HCT116 (cell line): ENCODE measurements around the gene FAIM2. TPM values are rescaled to one million over a fixed set of nuclear protein-coding genes. Genes with fewer than 3 reads are reported as not detected.

Experiments
- ATAC-seq: fragments of 200-7000 bp; cut with Tn5 transposase; 2 replicates; pipeline ENCODE4 v1.9.1; 2020; ENCODE audit warnings: mild to moderate bottlenecking, moderate library complexity
- BruUV-seq: library from RNA; stranded (reverse); fragments of 400-500 nt; replicated peaks from 2 replicates; lab custom pipeline; 2021; lab: Mats Ljungman, UMichigan
- CTCF ChIA-PET: fragments of 300-600 bp; sonication (Branson Sonifier 250); formaldehyde crosslinking; loops from one replicate; lab custom pipeline; 2021; ENCODE audit warnings: antibody characterized with exemption; lab: Charles Lee
- POLR2A ChIA-PET: fragments of 300-600, 350-600 bp; sonication (Branson Sonifier 250); formaldehyde crosslinking; loops from one replicate; lab custom pipeline; 2021; ENCODE audit warnings: antibody characterized with exemption; lab: Charles Lee
- RAD21 ChIA-PET, 2 experiments: fragments of 300-600 bp; sonication (Branson Sonifier 250); formaldehyde crosslinking; loops; one replicate each; lab custom pipeline; 2023; ENCODE audit warnings: low total read pairs in 2 of 2; ENCODE audit not compliant: uncharacterized antibody in 2 of 2, unreplicated experiment in 2 of 2, low non-redundant PET in 1 of 2; lab: Charles Lee
- DNase-seq: peaks from one replicate; pipeline ENCODE4 v3.0.0-alpha.2; 2010; ENCODE audit warnings: low read depth, low spot score
- H2AFZ ChIP-seq: fragments of 200-600 bp; shearing (Covaris generic), sonication (generic); 2 replicates; pipeline ENCODE4 v1.6.1; 2017; ENCODE audit warnings: low read depth, mixed run types, mixed read lengths, antibody characterized with exemption, low read length; ENCODE audit not compliant: poor library complexity, severe bottlenecking
- H3K27ac ChIP-seq: 2 replicates; pipeline ENCODE4 v1.5.1; 2012; ENCODE audit warnings: low read depth, low read length
- H3K27me3 ChIP-seq: fragments of 200-600 bp; sonication (generic); 2 replicates; pipeline ENCODE4 v1.6.1; 2016; ENCODE audit warnings: mixed run types, low read length, mixed read lengths; ENCODE audit not compliant: insufficient read depth
- H3K36me3 ChIP-seq, 2 experiments: fragments of 200-500 bp in 1 of 2; fragments of 200-600 bp in 1 of 2; sonication (Bioruptor generic) in 1 of 2; sonication (generic) in 1 of 2; 2 replicates each; pipeline versions ENCODE4 v1.5.1 to v1.6.1; 2014 to 2016; ENCODE audit warnings: low read length in 2 of 2, inconsistent platforms in 1 of 2, mixed read lengths in 1 of 2, mixed run types in 1 of 2; ENCODE audit not compliant: insufficient read depth in 2 of 2, control insufficient read depth in 1 of 2
- H3K4me1 ChIP-seq, 2 experiments: fragments of 200-600 bp in 1 of 2; sonication (generic) in 1 of 2; 2 replicates each; pipeline versions ENCODE4 v1.5.1 to v1.6.1; 2012 to 2017; ENCODE audit warnings: low read length in 2 of 2, inconsistent platforms in 1 of 2, mild to moderate bottlenecking in 1 of 2, mixed read lengths in 1 of 2, mixed run types in 1 of 2, moderate library complexity in 1 of 2; ENCODE audit not compliant: insufficient read depth in 2 of 2, control insufficient read depth in 1 of 2
- H3K4me2 ChIP-seq: fragments of 200-600 bp; sonication (generic); 2 replicates; pipeline ENCODE4 v1.6.1; 2017; ENCODE audit warnings: mixed run types, low read length, mixed read lengths
- H3K4me3 ChIP-seq, 2 experiments: fragments of 200-600 bp in 1 of 2; sonication (generic) in 1 of 2; replicated peaks in 1 of 2; 2 replicates each; pipeline ENCODE4 v1.5.1; 2011 to 2016; ENCODE audit warnings: low read length in 2 of 2, control low read depth in 1 of 2, low read depth in 1 of 2, mild to moderate bottlenecking in 1 of 2, mixed read lengths in 1 of 2, mixed run types in 1 of 2
- H3K79me2 ChIP-seq: fragments of 200-600 bp; sonication (generic); 2 replicates; pipeline ENCODE4 v1.6.1; 2017; ENCODE audit warnings: mild to moderate bottlenecking, mixed run types, low read length, moderate library complexity, mixed read lengths; ENCODE audit not compliant: insufficient read depth
- H3K9ac ChIP-seq: fragments of 200-600 bp; sonication (generic); 2 replicates; pipeline ENCODE4 v1.6.1; 2016; ENCODE audit warnings: low read length, mixed read lengths
- H3K9me2 ChIP-seq: fragments of 200-600 bp; sonication (generic), shearing (Covaris generic); 2 replicates; pipeline ENCODE4 v1.6.1; 2017; ENCODE audit warnings: mixed run types, mild to moderate bottlenecking, moderate library complexity; ENCODE audit not compliant: insufficient read depth
- H3K9me3 ChIP-seq, 2 experiments: fragments of 200-500 bp in 1 of 2; fragments of 200-600 bp in 1 of 2; sonication (Bioruptor generic) in 1 of 2; sonication (generic) in 1 of 2; 2 replicates each; pipeline ENCODE4 v1.6.1; 2014 to 2017; ENCODE audit warnings: low read length in 2 of 2, mixed read lengths in 2 of 2, inconsistent platforms in 1 of 2, low read depth in 1 of 2, mild to moderate bottlenecking in 1 of 2, mixed run types in 1 of 2, moderate library complexity in 1 of 2; ENCODE audit not compliant: control insufficient read depth in 1 of 2, insufficient read depth in 1 of 2
- H4K20me1 ChIP-seq: fragments of 200-600 bp; sonication (generic), shearing (Covaris generic); 2 replicates; pipeline ENCODE4 v1.6.1; 2017; ENCODE audit warnings: mixed run types, mild to moderate bottlenecking, moderate library complexity; ENCODE audit not compliant: insufficient read depth
- CEBPB ChIP-seq: IDR thresholded peaks from 2 replicates; pipeline ENCODE4 v1.6.1; 2012; ENCODE audit warnings: low read depth
- EGR1 ChIP-seq: IDR thresholded peaks from 2 replicates; pipeline ENCODE4 v1.6.1; 2012; ENCODE audit warnings: low read depth
- ELF1 ChIP-seq: IDR thresholded peaks from 2 replicates; pipeline ENCODE4 v1.6.1; 2012; ENCODE audit warnings: low read depth, borderline replicate concordance
- FOSL1 ChIP-seq: IDR thresholded peaks from 2 replicates; pipeline ENCODE4 v1.6.1; 2012; ENCODE audit warnings: low read depth
- JUND ChIP-seq: IDR thresholded peaks from 2 replicates; pipeline ENCODE4 v1.6.1; 2012
- POLR2A ChIP-seq: IDR thresholded peaks from 2 replicates; pipeline ENCODE4 v1.7.0; 2011; ENCODE audit warnings: borderline replicate concordance; ENCODE audit not compliant: insufficient read depth, insufficient read length; ENCODE audit errors: extremely low read depth
- POLR2AphosphoS5 ChIP-seq: IDR thresholded peaks from 2 replicates; pipeline ENCODE4 v1.6.1; 2011; ENCODE audit warnings: mild to moderate bottlenecking, low read depth, low read length, moderate library complexity
- RAD21 ChIP-seq: IDR thresholded peaks from 2 replicates; pipeline ENCODE4 v1.6.1; 2012; ENCODE audit warnings: low read depth, mild to moderate bottlenecking
- SIN3A ChIP-seq: IDR thresholded peaks from 2 replicates; pipeline ENCODE4 v1.6.1; 2012; ENCODE audit warnings: low read depth
- SP1 ChIP-seq: IDR thresholded peaks from 2 replicates; pipeline ENCODE4 v1.6.1; 2012; ENCODE audit warnings: low read depth
- SRF ChIP-seq: IDR thresholded peaks from 2 replicates; pipeline ENCODE4 v1.6.1; 2012; ENCODE audit warnings: low read depth
- TCF7L2 ChIP-seq: IDR thresholded peaks from 2 replicates; pipeline ENCODE4 v1.7.0; 2011; ENCODE audit warnings: borderline replicate concordance, inconsistent platforms; ENCODE audit not compliant: insufficient read depth, insufficient read length; ENCODE audit errors: extremely low read depth
- YY1 ChIP-seq: IDR thresholded peaks from 2 replicates; pipeline ENCODE4 v1.6.1; 2011; ENCODE audit warnings: low read length, low read depth, moderate library complexity, mild to moderate bottlenecking; ENCODE audit not compliant: insufficient replicate concordance; ENCODE audit errors: extremely low read depth
- ZFX ChIP-seq: fragments of 450-650 bp; IDR thresholded peaks from 2 replicates; pipeline ENCODE4 v1.6.1; 2017
- ZNF274 ChIP-seq: fragments of 200-500 bp; sonication (Bioruptor generic); IDR thresholded peaks from 2 replicates; pipeline ENCODE4 v1.6.1; 2014; ENCODE audit warnings: mild to moderate bottlenecking, low read depth, low read length, inconsistent platforms
- intact Hi-C: fragments of 100-400 bp; cut with micrococcal nuclease; formaldehyde crosslinking; loops from 2 replicates; pipeline ENCODE4 v1.10.0; 2022
- total RNA-seq: library from RNA; stranded (reverse); gene quantifications from one replicate; pipeline ENCODE4 v1.2.1, GENCODE V29; 2021; ENCODE audit not compliant: unreplicated experiment
- TF ChIP-seq, protein P1 (sequence below), 3 experiments: fragments of 200-600 bp in 1 of 3; sonication (generic) in 1 of 3; IDR thresholded peaks in 2 of 3; conservative IDR thresholded peaks in 1 of 3; 2 replicates each; pipeline ENCODE4 v1.5.1; 2012 to 2017; ENCODE audit warnings: low read depth in 2 of 3, low read length in 2 of 3, antibody characterized with exemption in 1 of 3, borderline replicate concordance in 1 of 3, control low read depth in 1 of 3, mild to moderate bottlenecking in 1 of 3, mixed read lengths in 1 of 3, mixed run types in 1 of 3, moderate library complexity in 1 of 3; ENCODE audit not compliant: insufficient read depth in 1 of 3
- TF ChIP-seq, protein P2 (sequence below): IDR thresholded peaks from 2 replicates; pipeline ENCODE4 v1.6.1; 2011; ENCODE audit warnings: mild to moderate bottlenecking, low read length, moderate library complexity; ENCODE audit not compliant: insufficient replicate concordance; ENCODE audit errors: extremely low read depth
- TF ChIP-seq, protein P3 (sequence below): IDR thresholded peaks from 2 replicates; pipeline ENCODE4 v1.6.1; 2012
- TF ChIP-seq, protein P4 (sequence below): IDR thresholded peaks from 2 replicates; pipeline ENCODE4 v1.6.1; 2012
- TF ChIP-seq, protein P5 (sequence below): IDR thresholded peaks from 2 replicates; pipeline ENCODE4 v1.6.1; 2012; ENCODE audit warnings: low read depth

FAIM2 gene
- total RNA-seq, 1 experiment from 2014 or later, result not detected

DNA sequence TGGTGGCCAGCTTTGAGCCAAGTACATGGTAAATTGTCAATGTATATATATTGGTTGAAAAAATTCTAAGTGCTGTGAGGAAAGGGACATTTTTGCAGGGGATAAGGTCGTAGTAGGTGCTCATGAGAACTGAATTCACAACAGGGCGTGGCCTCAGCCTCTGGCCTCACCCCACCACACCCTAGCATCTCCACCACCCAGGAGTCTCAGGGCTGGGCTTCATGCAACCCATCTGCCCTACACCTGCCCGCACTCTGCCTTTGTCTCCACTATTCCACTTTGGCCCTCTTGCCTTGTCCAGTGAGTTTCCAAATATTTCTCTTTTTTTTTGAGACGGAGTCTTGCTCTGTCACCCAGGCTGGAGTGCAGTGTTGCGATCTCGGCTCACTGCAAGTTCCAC, 24.8 kb upstream of the FAIM2 start:
- H2AFZ ChIP-seq, result no peak overlapping the region
- intact Hi-C loops, result no loop called here
- no peak for ATAC-seq
- POLR2A ChIA-PET, result no interaction called here
- no peaks in the 10 kb centered on the region for H3K9me3 ChIP-seq
- H3K4me1 ChIP-seq, result no peaks in the 10 kb centered on the region
- no peaks in the 10 kb centered on the region for H3K36me3 ChIP-seq
- DNase-seq, result no peak
- H3K9me2 ChIP-seq, result no peaks in the 10 kb centered on the region
- no peak overlapping the region for H3K27ac ChIP-seq
- no peak overlapping the region for H3K9ac ChIP-seq
- H3K4me2 ChIP-seq, result no peak overlapping the region
- no peaks in the 10 kb centered on the region for H4K20me1 ChIP-seq
- RAD21 ChIA-PET, result no interaction called here
- TF ChIP-seq TCF7L2, result no peak
- TF ChIP-seq, protein P1, sequence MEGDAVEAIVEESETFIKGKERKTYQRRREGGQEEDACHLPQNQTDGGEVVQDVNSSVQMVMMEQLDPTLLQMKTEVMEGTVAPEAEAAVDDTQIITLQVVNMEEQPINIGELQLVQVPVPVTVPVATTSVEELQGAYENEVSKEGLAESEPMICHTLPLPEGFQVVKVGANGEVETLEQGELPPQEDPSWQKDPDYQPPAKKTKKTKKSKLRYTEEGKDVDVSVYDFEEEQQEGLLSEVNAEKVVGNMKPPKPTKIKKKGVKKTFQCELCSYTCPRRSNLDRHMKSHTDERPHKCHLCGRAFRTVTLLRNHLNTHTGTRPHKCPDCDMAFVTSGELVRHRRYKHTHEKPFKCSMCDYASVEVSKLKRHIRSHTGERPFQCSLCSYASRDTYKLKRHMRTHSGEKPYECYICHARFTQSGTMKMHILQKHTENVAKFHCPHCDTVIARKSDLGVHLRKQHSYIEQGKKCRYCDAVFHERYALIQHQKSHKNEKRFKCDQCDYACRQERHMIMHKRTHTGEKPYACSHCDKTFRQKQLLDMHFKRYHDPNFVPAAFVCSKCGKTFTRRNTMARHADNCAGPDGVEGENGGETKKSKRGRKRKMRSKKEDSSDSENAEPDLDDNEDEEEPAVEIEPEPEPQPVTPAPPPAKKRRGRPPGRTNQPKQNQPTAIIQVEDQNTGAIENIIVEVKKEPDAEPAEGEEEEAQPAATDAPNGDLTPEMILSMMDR (IDR thresholded peaks at IDR 0.05 in 2 of 3, conservative IDR thresholded peaks at IDR 0.05 in 1 of 3; ENCODE audit: borderline replicate concordance in 1 of 3, insufficient read depth in 1 of 3, low read depth in 2 of 3, low read length in 2 of 3), result no peak
- no peak for TF ChIP-seq ZNF274
- TF ChIP-seq POLR2A, result no peak
- no peak for TF ChIP-seq EGR1
- TF ChIP-seq, protein P2, sequence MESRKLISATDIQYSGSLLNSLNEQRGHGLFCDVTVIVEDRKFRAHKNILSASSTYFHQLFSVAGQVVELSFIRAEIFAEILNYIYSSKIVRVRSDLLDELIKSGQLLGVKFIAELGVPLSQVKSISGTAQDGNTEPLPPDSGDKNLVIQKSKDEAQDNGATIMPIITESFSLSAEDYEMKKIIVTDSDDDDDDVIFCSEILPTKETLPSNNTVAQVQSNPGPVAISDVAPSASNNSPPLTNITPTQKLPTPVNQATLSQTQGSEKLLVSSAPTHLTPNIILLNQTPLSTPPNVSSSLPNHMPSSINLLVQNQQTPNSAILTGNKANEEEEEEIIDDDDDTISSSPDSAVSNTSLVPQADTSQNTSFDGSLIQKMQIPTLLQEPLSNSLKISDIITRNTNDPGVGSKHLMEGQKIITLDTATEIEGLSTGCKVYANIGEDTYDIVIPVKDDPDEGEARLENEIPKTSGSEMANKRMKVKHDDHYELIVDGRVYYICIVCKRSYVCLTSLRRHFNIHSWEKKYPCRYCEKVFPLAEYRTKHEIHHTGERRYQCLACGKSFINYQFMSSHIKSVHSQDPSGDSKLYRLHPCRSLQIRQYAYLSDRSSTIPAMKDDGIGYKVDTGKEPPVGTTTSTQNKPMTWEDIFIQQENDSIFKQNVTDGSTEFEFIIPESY, result no peak
- TF ChIP-seq ELF1, result no peak
- TF ChIP-seq JUND, result no peak
- TF ChIP-seq, protein P3, sequence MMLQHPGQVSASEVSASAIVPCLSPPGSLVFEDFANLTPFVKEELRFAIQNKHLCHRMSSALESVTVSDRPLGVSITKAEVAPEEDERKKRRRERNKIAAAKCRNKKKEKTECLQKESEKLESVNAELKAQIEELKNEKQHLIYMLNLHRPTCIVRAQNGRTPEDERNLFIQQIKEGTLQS, result no peak
- TF ChIP-seq YY1, result no peak
- no peak for TF ChIP-seq SIN3A
- no peak for TF ChIP-seq POLR2AphosphoS5
- TF ChIP-seq FOSL1, result no peak
- TF ChIP-seq, protein P4, sequence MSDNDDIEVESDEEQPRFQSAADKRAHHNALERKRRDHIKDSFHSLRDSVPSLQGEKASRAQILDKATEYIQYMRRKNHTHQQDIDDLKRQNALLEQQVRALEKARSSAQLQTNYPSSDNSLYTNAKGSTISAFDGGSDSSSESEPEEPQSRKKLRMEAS, result no peak
- no peak for TF ChIP-seq CEBPB
- TF ChIP-seq SRF, result no peak
- TF ChIP-seq ZFX, result no peak
- TF ChIP-seq RAD21, result no peak
- TF ChIP-seq, protein P5, sequence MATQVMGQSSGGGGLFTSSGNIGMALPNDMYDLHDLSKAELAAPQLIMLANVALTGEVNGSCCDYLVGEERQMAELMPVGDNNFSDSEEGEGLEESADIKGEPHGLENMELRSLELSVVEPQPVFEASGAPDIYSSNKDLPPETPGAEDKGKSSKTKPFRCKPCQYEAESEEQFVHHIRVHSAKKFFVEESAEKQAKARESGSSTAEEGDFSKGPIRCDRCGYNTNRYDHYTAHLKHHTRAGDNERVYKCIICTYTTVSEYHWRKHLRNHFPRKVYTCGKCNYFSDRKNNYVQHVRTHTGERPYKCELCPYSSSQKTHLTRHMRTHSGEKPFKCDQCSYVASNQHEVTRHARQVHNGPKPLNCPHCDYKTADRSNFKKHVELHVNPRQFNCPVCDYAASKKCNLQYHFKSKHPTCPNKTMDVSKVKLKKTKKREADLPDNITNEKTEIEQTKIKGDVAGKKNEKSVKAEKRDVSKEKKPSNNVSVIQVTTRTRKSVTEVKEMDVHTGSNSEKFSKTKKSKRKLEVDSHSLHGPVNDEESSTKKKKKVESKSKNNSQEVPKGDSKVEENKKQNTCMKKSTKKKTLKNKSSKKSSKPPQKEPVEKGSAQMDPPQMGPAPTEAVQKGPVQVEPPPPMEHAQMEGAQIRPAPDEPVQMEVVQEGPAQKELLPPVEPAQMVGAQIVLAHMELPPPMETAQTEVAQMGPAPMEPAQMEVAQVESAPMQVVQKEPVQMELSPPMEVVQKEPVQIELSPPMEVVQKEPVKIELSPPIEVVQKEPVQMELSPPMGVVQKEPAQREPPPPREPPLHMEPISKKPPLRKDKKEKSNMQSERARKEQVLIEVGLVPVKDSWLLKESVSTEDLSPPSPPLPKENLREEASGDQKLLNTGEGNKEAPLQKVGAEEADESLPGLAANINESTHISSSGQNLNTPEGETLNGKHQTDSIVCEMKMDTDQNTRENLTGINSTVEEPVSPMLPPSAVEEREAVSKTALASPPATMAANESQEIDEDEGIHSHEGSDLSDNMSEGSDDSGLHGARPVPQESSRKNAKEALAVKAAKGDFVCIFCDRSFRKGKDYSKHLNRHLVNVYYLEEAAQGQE, result no peak
- TF ChIP-seq SP1, result no peak
- no peaks in the 10 kb centered on the region for H3K27me3 ChIP-seq
- H3K4me3 ChIP-seq, result no peak overlapping the region
- no TSS peak for BruUV-seq
- CTCF ChIA-PET, result interaction anchor here (1.1 to 3.3 kb wide), 2 partner anchors 17 to 38 kb away, joined by 4 to 18 read pairs; no protein-coding TSS in a partner anchor
- H3K79me2 ChIP-seq, result no peaks in the 10 kb centered on the region
